ENCODE data around the gene TASOR. TPM values are rescaled to one million over a fixed set of nuclear protein-coding genes. Genes with fewer than 3 reads are reported as not detected.

TASOR gene
- total and polyA plus RNA-seq, 2 of the 8 experiments (the other 6 are each of a cell fraction or from before 2014, with no cell fraction given) = 12.2 to 45.5 TPM

- Histone ChIP-seq H3K4me2 (ENCODE audit: insufficient read depth in 1 of 2, low read depth in 2 of 2, low read length in 2 of 2) (no peak overlapping the region), H3K79me2 (ENCODE audit: control insufficient read depth in 1 of 2, insufficient read depth in 2 of 2, low read length in 2 of 2) (no peaks in the 10 kb centered on the region), H2AFZ (ENCODE audit: low read length) (no peak overlapping the region), H4K5ac (ENCODE audit: insufficient read length, low read depth, low read length) (no peak overlapping the region), H3K23me2 (ENCODE audit: low read depth, low read length) (no peaks in the 10 kb centered on the region), H3K56ac (replicated peaks; ENCODE audit: insufficient read length, low read depth, low read length) (no peak overlapping the region), H2BK12ac (ENCODE audit: low read depth, low read length) (no peak overlapping the region), H2BK20ac (ENCODE audit: low read length) (no peak overlapping the region), H4K91ac (replicated peaks; ENCODE audit: insufficient read length, low read length) (no peak overlapping the region), H3K4me1 (replicated peaks in 1 of 4; ENCODE audit: control insufficient read depth in 3 of 4, insufficient read depth in 4 of 4, low read length in 3 of 4) (no peaks in the 10 kb centered on the region), H3K14ac (ENCODE audit: insufficient read length) (no peak overlapping the region), H4K8ac (ENCODE audit: extremely low read depth, insufficient read depth, low read length) (no peak overlapping the region), H3K23ac (ENCODE audit: insufficient read length) (no peak overlapping the region), H2AK5ac (ENCODE audit: low read depth, low read length) (no peak overlapping the region), H3K4me3 (ENCODE audit: extremely low read depth in 1 of 4, insufficient read depth in 2 of 4, low read depth in 3 of 4, low read length in 4 of 4) (no peak overlapping the region), H3K9ac (replicated peaks in 1 of 4; ENCODE audit: extremely low read depth in 1 of 4, low read depth in 3 of 4, low read length in 3 of 4) (no peak overlapping the region), H3K36me3 (ENCODE audit: control insufficient read depth in 2 of 4, insufficient read depth in 4 of 4, low read length in 3 of 4) (no peaks in the 10 kb centered on the region), H2BK5ac (ENCODE audit: low read depth, low read length) (no peak overlapping the region), H3K4ac (replicated peaks; ENCODE audit: insufficient read length, low read depth, low read length) (no peak overlapping the region), H3K27me3 (replicated peaks in 1 of 4; ENCODE audit: control insufficient read depth in 3 of 4, extremely low read depth in 1 of 4, insufficient read depth in 3 of 4, low read length in 3 of 4) (no peaks in the 10 kb centered on the region), H3K27ac (ENCODE audit: low read depth, low read length) (no peak overlapping the region), H3K79me1 (ENCODE audit: low read depth, low read length) (no peaks in the 10 kb centered on the region), H2BK120ac (replicated peaks; ENCODE audit: low read depth, low read length) (no peak overlapping the region), H3K9me3 (ENCODE audit: insufficient read depth in 2 of 2, low read depth in 1 of 2, low read length in 1 of 2) (no peaks in the 10 kb centered on the region), H2BK15ac (ENCODE audit: low read length) (no peak overlapping the region), H4K20me1 (replicated peaks in 1 of 2; ENCODE audit: control insufficient read depth in 1 of 2, insufficient read depth in 2 of 2, low read length in 2 of 2) (no peaks in the 10 kb centered on the region), H3K18ac (ENCODE audit: extremely low read depth, low read length) (no peak overlapping the region)
- FAIRE-seq (no peak), DNase-seq (ENCODE audit: low read depth in 1 of 2, low spot score in 2 of 2) (no peak)
- ChIA-PET CTCF (ENCODE audit: partially characterized antibody) (interaction anchor here (0.7 to 1.8 kb wide), 4 partner anchors 23 to 697 kb away, joined by 3 to 6 read pairs (median 4); no protein-coding TSS in a partner anchor), POLR2A (ENCODE audit: partially characterized antibody) (interaction anchor here (1.2 kb wide), 1 partner anchor 10 kb away, joined by 3 read pairs; no protein-coding TSS in a partner anchor)
- 89% methylated on average over 3 of the region's 3 CpGs; no CpG with 5 or more reads in 1 of the 2 experiments for WGBS, 2 experiments (ENCODE audit: extremely low coverage in 1 of 2, insufficient coverage in 1 of 2, insufficient read length in 1 of 2, insufficient replicate concordance in 2 of 2, low coverage in 1 of 2, low lambda C conversion rate in 2 of 2, missing lambda C conversion rate in 1 of 2)
- TF ChIP-seq TBP (IDR thresholded peaks at IDR 0.05; ENCODE audit: low read depth, low read length) = no peak
- TF ChIP-seq HDAC2 (IDR thresholded peaks at IDR 0.05; ENCODE audit: borderline replicate concordance in 1 of 2, low read depth in 2 of 2, low read length in 2 of 2) = no peak
- no peak for TF ChIP-seq TEAD4 (IDR thresholded peaks at IDR 0.05; ENCODE audit: low read depth, low read length)
Measured at GRCh38 chr3:56725175-56725574, 42.1 kb upstream of the TASOR start.

All from H1 (cell line).